Mesendoderm (in vitro differentiated cells): ENCODE data around the gene SPNS3.

Experiments used
- DNase-seq: peaks from one replicate; pipeline ENCODE4 v3.0.0; 2013
- H2AK5ac ChIP-seq: 2 replicates; pipeline ENCODE4 v1.6.1; 2013; ENCODE audit warnings: low read length, inconsistent platforms
- H2BK120ac ChIP-seq: 2 replicates; pipeline ENCODE4 v1.6.1; 2013; ENCODE audit warnings: low read depth, mild to moderate bottlenecking, low read length, moderate library complexity, mixed read lengths
- H2BK15ac ChIP-seq: replicated peaks from 2 replicates; pipeline ENCODE4 v1.6.1; 2013; ENCODE audit warnings: low read depth, mild to moderate bottlenecking, moderate library complexity
- H2BK5ac ChIP-seq: 2 replicates; pipeline ENCODE4 v1.6.1; 2013; ENCODE audit warnings: low read length, inconsistent platforms
- H3K18ac ChIP-seq: 2 replicates; pipeline ENCODE4 v1.6.1; 2013; ENCODE audit warnings: mild to moderate bottlenecking, low read length, mixed read lengths
- H3K23ac ChIP-seq: one replicate; pipeline ENCODE4 v1.6.1; 2013; ENCODE audit warnings: low read length
- H3K27ac ChIP-seq: 2 replicates; pipeline ENCODE4 v1.5.1; 2013; ENCODE audit warnings: low read depth, mild to moderate bottlenecking, inconsistent platforms, low read length, moderate library complexity
- H3K27me3 ChIP-seq: 2 replicates; pipeline ENCODE4 v1.6.1; 2013; ENCODE audit warnings: low read length, control low read depth, mild to moderate bottlenecking, inconsistent platforms; ENCODE audit not compliant: insufficient read depth, poor library complexity
- H3K36me3 ChIP-seq: 2 replicates; pipeline ENCODE4 v1.6.1; 2013; ENCODE audit warnings: low read length, inconsistent platforms; ENCODE audit not compliant: control insufficient read depth, insufficient read depth
- H3K4ac ChIP-seq: one replicate; pipeline ENCODE4 v1.6.1; 2013; ENCODE audit warnings: low read depth, mild to moderate bottlenecking, low read length, moderate library complexity
- H3K4me1 ChIP-seq: 2 replicates; pipeline ENCODE4 v1.6.1; 2013; ENCODE audit warnings: low read depth, low read length, inconsistent platforms; ENCODE audit not compliant: control insufficient read depth
- H3K4me2 ChIP-seq: 2 replicates; pipeline ENCODE4 v1.6.1; 2013; ENCODE audit warnings: low read length
- H3K4me3 ChIP-seq: 2 replicates; pipeline ENCODE4 v1.5.1; 2013; ENCODE audit warnings: mild to moderate bottlenecking, low read length
- H3K56ac ChIP-seq: one replicate; pipeline ENCODE4 v1.6.1; 2013; ENCODE audit warnings: low read length
- H3K79me1 ChIP-seq: 2 replicates; pipeline ENCODE4 v1.6.1; 2013; ENCODE audit warnings: low read length, inconsistent platforms
- H3K79me2 ChIP-seq: 2 replicates; pipeline ENCODE4 v1.6.1; 2013; ENCODE audit warnings: mild to moderate bottlenecking, low read length; ENCODE audit not compliant: control insufficient read depth, insufficient read depth
- H3K9ac ChIP-seq: 2 replicates; pipeline ENCODE4 v1.6.1; 2013; ENCODE audit warnings: low read length, inconsistent platforms
- H4K5ac ChIP-seq: one replicate; pipeline ENCODE4 v1.6.1; 2013; ENCODE audit warnings: low read length
- H4K8ac ChIP-seq: one replicate; pipeline ENCODE4 v1.6.1; 2013; ENCODE audit warnings: low read depth, mild to moderate bottlenecking, control low read depth, low read length, moderate library complexity
- WGBS: extraction: QIAGEN DNeasy Blood & Tissue Kit; methylation state at CpG from one replicate; pipeline ENCODE4 v1.1.7; 2013; ENCODE audit warnings: low lambda C conversion rate, missing lambda C conversion rate; ENCODE audit not compliant: insufficient coverage; ENCODE audit errors: extremely low coverage; 5-methylcytosine and 5-hydroxymethylcytosine counted together

SPNS3 gene

DNA sequence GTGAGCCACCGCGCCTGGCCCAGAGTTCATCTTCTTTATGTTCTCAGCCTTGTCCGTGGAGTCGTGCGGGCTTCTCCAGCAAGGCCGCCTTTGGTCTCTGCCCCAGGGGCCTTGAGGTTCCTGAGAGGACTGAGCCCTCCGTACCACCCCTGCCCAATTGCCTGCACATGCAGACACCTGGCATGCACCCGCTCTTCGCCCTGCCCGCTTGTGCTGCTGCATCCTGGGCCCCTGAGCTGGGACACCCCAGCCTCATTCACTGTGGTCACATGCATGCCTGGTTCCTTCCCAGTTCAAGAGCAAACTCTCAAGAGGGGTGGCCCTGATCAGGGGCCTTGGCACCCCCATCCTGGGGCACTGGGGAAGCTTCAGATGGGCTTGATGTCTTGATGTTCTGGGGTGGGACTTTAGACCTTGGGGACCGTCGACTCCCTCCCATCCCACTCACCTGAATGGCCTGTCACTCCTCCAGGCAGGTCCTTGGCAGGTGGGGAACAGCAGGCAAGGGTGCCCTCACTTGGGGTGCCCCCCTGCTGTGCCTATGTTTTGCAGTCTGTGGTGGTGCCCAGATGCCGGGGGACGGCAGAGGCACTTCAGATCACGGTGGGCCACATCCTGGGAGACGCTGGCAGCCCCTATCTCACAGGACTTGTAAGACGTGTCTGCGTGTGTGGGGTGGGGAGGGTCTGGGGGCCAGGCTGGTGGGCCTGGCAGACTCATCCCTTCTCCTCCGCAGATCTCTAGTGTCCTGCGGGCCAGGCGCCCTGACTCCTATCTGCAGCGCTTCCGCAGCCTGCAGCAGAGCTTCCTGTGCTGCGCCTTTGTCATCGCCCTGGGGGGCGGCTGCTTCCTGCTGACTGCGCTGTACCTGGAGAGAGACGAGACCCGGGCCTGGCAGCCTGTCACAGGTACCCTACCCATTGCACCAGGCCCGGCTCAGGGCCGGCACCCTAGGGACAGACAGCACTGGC is 52.2 kb downstream of the SPNS3 start:
- Histone ChIP-seq H3K4me2 (no peak overlapping the region), H3K9ac (no peak overlapping the region), H4K5ac (no peak overlapping the region), H2BK15ac (no peak overlapping the region), H3K4me1 (no peaks in the 10 kb centered on the region), H3K4me3 (no peak overlapping the region), H3K79me2 (no peaks in the 10 kb centered on the region), H3K56ac (no peak overlapping the region), H3K23ac (no peak overlapping the region), H2BK5ac (no peak overlapping the region), H3K4ac (no peak overlapping the region), H3K36me3 (no peaks in the 10 kb centered on the region), H3K79me1 (no peaks in the 10 kb centered on the region), H3K27ac (no peak overlapping the region), H4K8ac (no peak overlapping the region), H3K27me3 (no peaks in the 10 kb centered on the region), H2BK120ac (no peak overlapping the region), H3K18ac (no peak overlapping the region), H2AK5ac (no peak overlapping the region)
- WGBS = no CpG with 5 or more reads among the region's 31 CpGs
- no peak for DNase-seq

DNA sequence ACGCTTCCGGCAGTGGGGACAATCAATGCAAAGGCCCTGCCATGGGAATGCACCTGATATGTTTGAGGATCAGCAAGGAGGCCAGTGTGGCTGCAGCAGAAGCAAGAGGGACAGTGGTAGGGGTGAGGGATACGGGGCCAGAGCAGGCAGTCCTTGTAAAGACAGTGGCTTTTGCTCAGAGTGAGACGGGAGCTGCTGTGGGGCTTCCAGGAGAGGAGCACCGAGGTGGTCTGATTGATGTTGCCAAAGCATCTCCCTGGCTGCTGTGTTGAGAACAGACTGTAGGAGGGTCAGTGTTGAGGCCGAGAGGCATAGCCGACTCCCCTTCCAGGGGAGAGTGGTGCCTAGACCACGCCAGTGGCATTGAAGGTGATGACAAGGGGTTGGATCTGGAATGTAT is 53.6 kb downstream of the SPNS3 start:
- no peak overlapping the region for H4K5ac ChIP-seq
- H2BK120ac ChIP-seq = no peak overlapping the region
- H3K79me2 ChIP-seq = no peaks in the 10 kb centered on the region
- no peak overlapping the region for H2AK5ac ChIP-seq
- no peak overlapping the region for H3K18ac ChIP-seq
- H3K4me3 ChIP-seq = no peak overlapping the region
- H2BK15ac ChIP-seq = no peak overlapping the region
- no peak overlapping the region for H3K9ac ChIP-seq
- H3K4ac ChIP-seq = no peak overlapping the region
- H3K4me1 ChIP-seq = no peaks in the 10 kb centered on the region
- no peak overlapping the region for H3K4me2 ChIP-seq
- no peak overlapping the region for H3K27ac ChIP-seq
- H2BK5ac ChIP-seq = no peak overlapping the region
- no peak overlapping the region for H4K8ac ChIP-seq
- no CpG with 5 or more reads among the region's 8 CpGs for WGBS
- H3K56ac ChIP-seq = no peak overlapping the region
- H3K27me3 ChIP-seq = no peaks in the 10 kb centered on the region
- no peaks in the 10 kb centered on the region for H3K36me3 ChIP-seq
- H3K23ac ChIP-seq = no peak overlapping the region
- H3K79me1 ChIP-seq = no peaks in the 10 kb centered on the region
- DNase-seq = no peak

DNA sequence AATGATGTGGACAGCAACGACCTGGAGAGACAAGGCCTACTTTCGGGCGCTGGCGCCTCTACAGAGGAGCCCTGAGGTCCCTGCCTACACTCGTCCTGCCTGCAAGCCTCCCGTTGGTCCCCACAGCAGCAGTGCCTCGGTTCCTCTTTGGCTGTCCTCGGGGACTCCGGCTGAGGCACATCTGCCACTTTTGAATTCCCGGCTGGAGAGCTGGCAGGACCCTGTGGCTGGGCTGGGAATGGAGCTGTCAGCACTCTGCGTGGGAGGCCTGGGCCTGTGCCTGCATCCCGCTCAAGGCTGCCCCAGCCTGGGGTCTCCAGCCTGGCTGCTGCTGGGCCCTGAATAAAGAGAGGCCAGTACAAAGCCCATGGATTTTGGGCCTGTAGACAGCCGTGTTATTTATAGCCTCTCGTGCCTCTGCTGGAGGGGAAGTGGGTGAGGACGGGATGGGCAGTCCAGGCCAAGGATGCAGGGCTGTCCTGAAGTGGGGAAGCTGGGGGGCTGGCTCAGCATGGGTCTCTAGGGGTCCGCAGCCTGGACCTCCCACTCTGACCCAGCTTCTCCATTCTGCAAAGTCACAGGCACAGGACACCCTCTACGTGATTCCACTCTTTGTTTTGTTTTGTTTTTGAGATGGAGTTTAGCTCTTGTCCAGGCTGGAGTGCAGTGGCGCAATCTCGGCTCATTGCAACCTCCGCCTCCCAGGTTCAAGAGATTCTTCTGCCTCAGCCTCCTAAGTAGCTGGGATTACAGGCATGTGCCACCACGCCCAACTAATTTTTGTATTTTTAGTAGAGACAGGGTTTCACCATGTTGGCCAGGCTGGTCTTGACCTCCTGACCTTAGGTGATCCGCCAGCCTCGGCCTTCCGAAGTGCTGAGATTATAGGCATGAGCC is 54.3 kb downstream of the SPNS3 start:
- H2BK5ac ChIP-seq = no peak overlapping the region
- no peak overlapping the region for H3K4me2 ChIP-seq
- no peak overlapping the region for H4K5ac ChIP-seq
- no peak overlapping the region for H3K18ac ChIP-seq
- no peak overlapping the region for H3K23ac ChIP-seq
- no peak overlapping the region for H3K4me3 ChIP-seq
- no peaks in the 10 kb centered on the region for H3K36me3 ChIP-seq
- H3K4me1 ChIP-seq = no peaks in the 10 kb centered on the region
- no peak overlapping the region for H3K9ac ChIP-seq
- WGBS = no CpG with 5 or more reads among the region's 24 CpGs
- no peak overlapping the region for H4K8ac ChIP-seq
- H3K4ac ChIP-seq = no peak overlapping the region
- no peak overlapping the region for H3K27ac ChIP-seq
- no peaks in the 10 kb centered on the region for H3K79me2 ChIP-seq
- no peak overlapping the region for H3K56ac ChIP-seq
- H2BK15ac ChIP-seq = no peak overlapping the region
- no peak for DNase-seq
- no peak overlapping the region for H2BK120ac ChIP-seq
- no peaks in the 10 kb centered on the region for H3K27me3 ChIP-seq
- no peak overlapping the region for H2AK5ac ChIP-seq
- H3K79me1 ChIP-seq = no peaks in the 10 kb centered on the region

DNA sequence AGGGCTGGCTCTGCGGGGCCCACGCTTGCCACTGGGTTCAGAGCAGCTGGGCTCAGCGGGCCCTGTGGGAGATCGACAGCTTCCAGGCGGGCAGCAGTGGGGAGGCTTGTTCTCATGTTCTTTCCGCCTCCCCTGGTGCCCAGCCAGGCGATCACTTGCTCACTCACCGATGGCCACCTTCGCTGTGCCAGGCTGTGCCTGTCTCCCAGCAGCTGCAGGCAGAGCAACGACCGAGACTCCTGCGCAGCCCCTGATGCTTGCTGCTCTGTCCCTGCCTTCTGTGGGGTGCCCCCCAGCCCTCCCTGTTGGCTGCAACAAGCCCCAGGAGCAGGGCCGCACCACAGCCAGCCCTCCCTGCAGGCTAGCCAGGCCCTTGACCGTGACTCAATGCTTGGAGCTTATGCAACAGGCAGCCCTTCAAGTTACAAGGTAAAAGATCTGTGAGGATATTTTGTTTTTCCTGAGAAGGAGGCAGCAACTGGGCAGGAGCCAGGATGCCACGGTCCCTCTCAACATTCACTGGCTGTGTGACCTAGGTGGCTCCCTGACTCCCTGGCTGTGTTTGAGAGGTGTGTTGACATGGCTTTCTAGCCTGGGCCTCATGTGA is 55.4 kb downstream of the SPNS3 start:
- H3K27me3 ChIP-seq = no peaks in the 10 kb centered on the region
- no peak overlapping the region for H2BK15ac ChIP-seq
- H3K36me3 ChIP-seq = no peaks in the 10 kb centered on the region
- no peak for DNase-seq
- H3K4me1 ChIP-seq = no peaks in the 10 kb centered on the region
- H2AK5ac ChIP-seq = no peak overlapping the region
- H3K18ac ChIP-seq = no peak overlapping the region
- H3K4me2 ChIP-seq = no peak overlapping the region
- H4K8ac ChIP-seq = no peak overlapping the region
- no peak overlapping the region for H3K4me3 ChIP-seq
- H4K5ac ChIP-seq = no peak overlapping the region
- no peaks in the 10 kb centered on the region for H3K79me2 ChIP-seq
- no peak overlapping the region for H2BK120ac ChIP-seq
- H3K79me1 ChIP-seq = no peaks in the 10 kb centered on the region
- no peak overlapping the region for H3K23ac ChIP-seq
- no CpG with 5 or more reads among the region's 15 CpGs for WGBS
- no peak overlapping the region for H3K56ac ChIP-seq
- no peak overlapping the region for H3K9ac ChIP-seq
- H3K27ac ChIP-seq = no peak overlapping the region
- H3K4ac ChIP-seq = no peak overlapping the region
- H2BK5ac ChIP-seq = no peak overlapping the region

DNA sequence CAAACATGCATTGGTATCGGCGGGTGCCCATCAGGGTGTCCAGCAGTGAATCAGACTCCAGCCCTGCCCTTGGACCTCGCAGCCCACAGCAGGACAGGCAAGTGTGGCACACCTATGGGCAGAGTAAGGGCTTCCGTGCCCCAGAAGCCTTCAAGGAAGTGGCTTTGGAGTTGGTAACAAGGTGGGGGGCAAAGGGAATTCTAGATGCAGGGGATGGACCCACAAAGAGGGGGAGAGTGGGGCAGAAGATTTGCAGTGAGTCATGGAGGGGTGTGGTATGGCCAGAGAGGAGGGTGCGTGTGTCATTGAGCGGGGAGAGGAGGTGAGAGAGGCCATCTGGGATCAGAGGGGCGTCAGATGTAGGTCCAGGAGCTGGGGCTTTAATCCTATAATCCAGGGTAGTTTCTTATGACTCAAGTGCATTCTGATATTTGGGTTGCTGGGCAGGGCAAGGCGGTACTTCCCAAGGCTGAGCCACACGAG is 56.4 kb downstream of the SPNS3 start:
- H3K4me3 ChIP-seq = no peak overlapping the region
- no peak overlapping the region for H3K4me2 ChIP-seq
- H2BK5ac ChIP-seq = no peak overlapping the region
- H3K79me2 ChIP-seq = no peaks in the 10 kb centered on the region
- DNase-seq = no peak
- no peak overlapping the region for H2BK120ac ChIP-seq
- no peak overlapping the region for H2AK5ac ChIP-seq
- H3K4me1 ChIP-seq = no peaks in the 10 kb centered on the region
- H2BK15ac ChIP-seq = no peak overlapping the region
- no peak overlapping the region for H3K27ac ChIP-seq
- no peak overlapping the region for H4K5ac ChIP-seq
- H3K18ac ChIP-seq = no peak overlapping the region
- H3K79me1 ChIP-seq = no peaks in the 10 kb centered on the region
- no peaks in the 10 kb centered on the region for H3K27me3 ChIP-seq
- H3K4ac ChIP-seq = no peak overlapping the region
- no peak overlapping the region for H3K23ac ChIP-seq
- H3K56ac ChIP-seq = no peak overlapping the region
- no CpG with 5 or more reads among the region's 9 CpGs for whole genome bisulfite sequencing
- H3K9ac ChIP-seq = no peak overlapping the region
- H3K36me3 ChIP-seq = no peaks in the 10 kb centered on the region
- no peak overlapping the region for H4K8ac ChIP-seq
